ENCODE data around the gene UPK3A. TPM values are rescaled to one million over a fixed set of nuclear protein-coding genes. Genes with fewer than 3 reads are reported as not detected.
"Not testable (repeated sequence)": the region's sequence is repeated elsewhere in the genome, so short reads cannot be mapped to it uniquely, and the experiment has no call there.

UPK3A gene
- total RNA-seq, 1 donor from 2014 or later = not detected

GRCh38 chr22:45259754-45260394, 24.9 kb upstream of the UPK3A start:
- Histone ChIP-seq H3K27ac (no peak overlapping the region), H3K4me3 (no peak overlapping the region), H3K9me3 (no peaks in the 10 kb centered on the region), H3K27me3 (ENCODE audit: low read depth) (no peaks in the 10 kb centered on the region), H3K36me3 (no peaks in the 10 kb centered on the region), H3K4me1 (peaks cover 23% of the 10 kb centered on the region)
- no peak for DNase-seq
- no peak for TF ChIP-seq CTCF (IDR thresholded peaks at IDR 0.05)
- ATAC-seq = no peak
- intact Hi-C loops (cut with DNase I) = no loop called here

GRCh38 chr22:45260395-45260759, 24.4 kb upstream of the UPK3A start:
- DNase-seq; H3K36me3 ChIP-seq; H3K9me3 ChIP-seq; H3K4me3 ChIP-seq; intact Hi-C loops (cut with DNase I); H3K27ac ChIP-seq; ATAC-seq; H3K27me3 ChIP-seq (ENCODE audit: low read depth): not testable (repeated sequence)
- peaks cover 23% of the 10 kb centered on the region for H3K4me1 ChIP-seq

GRCh38 chr22:45261407-45262088, 23.2 kb upstream of the UPK3A start:
- peaks cover 23% of the 10 kb centered on the region for H3K4me1 ChIP-seq
- TF ChIP-seq CTCF (IDR thresholded peaks at IDR 0.05) = no peak
- ATAC-seq = no peak
- no peak for DNase-seq
- H3K9me3 ChIP-seq = no peaks in the 10 kb centered on the region
- no peak overlapping the region for H3K4me3 ChIP-seq
- intact Hi-C loops (cut with DNase I) = no loop called here
- no peaks in the 10 kb centered on the region for H3K27me3 ChIP-seq (ENCODE audit: low read depth)
- H3K36me3 ChIP-seq = no peaks in the 10 kb centered on the region
- H3K27ac ChIP-seq = peak overlapping the region; percentile 18

- no peaks in the 10 kb centered on the region for H3K9me3 ChIP-seq
- ATAC-seq = peak; percentile 31 to 70
- intact Hi-C loops (cut with DNase I) = no loop called here
These were observed 22.4 kb upstream of the UPK3A start for GRCh38 chr22:45262195-45262930.

GRCh38 chr22:45262931-45263462, 21.8 kb upstream of the UPK3A start:
- peaks cover 6% of the 10 kb centered on the region for H3K27me3 ChIP-seq (ENCODE audit: low read depth)
- H3K9me3 ChIP-seq = no peaks in the 10 kb centered on the region
- H3K4me1 ChIP-seq = peaks cover 23% of the 10 kb centered on the region
- no peak for DNase-seq
- H3K36me3 ChIP-seq = no peaks in the 10 kb centered on the region
- intact Hi-C loops (cut with DNase I) = no loop called here
- no peak overlapping the region for H3K4me3 ChIP-seq
- H3K27ac ChIP-seq = peak overlapping the region; percentile 32
- peak in 1 of 2 donors; percentile 3 for ATAC-seq
- no peak for TF ChIP-seq CTCF (IDR thresholded peaks at IDR 0.05)

More at GRCh38 chr22:45262195-45262930, 22.4 kb upstream of the UPK3A start:
- H3K4me1 ChIP-seq = peaks cover 23% of the 10 kb centered on the region
- no peak overlapping the region for H3K4me3 ChIP-seq
- peak overlapping the region; percentile 18 for H3K27ac ChIP-seq
- H3K27me3 ChIP-seq (ENCODE audit: low read depth) = peaks cover 2% of the 10 kb centered on the region
- DNase-seq = no peak
- H3K36me3 ChIP-seq = no peaks in the 10 kb centered on the region
- TF ChIP-seq CTCF (IDR thresholded peaks at IDR 0.05) = no peak
